ENCODE results near the gene FPR2. TPM values are rescaled to one million over a fixed set of nuclear protein-coding genes. Genes with fewer than 3 reads are reported as not detected.

The FPR2 gene
- total and polyA plus RNA-seq, 10 of the 15 experiments (the other 5 are each of a cell fraction or from before 2014, with no cell fraction given): not detected

DNA sequence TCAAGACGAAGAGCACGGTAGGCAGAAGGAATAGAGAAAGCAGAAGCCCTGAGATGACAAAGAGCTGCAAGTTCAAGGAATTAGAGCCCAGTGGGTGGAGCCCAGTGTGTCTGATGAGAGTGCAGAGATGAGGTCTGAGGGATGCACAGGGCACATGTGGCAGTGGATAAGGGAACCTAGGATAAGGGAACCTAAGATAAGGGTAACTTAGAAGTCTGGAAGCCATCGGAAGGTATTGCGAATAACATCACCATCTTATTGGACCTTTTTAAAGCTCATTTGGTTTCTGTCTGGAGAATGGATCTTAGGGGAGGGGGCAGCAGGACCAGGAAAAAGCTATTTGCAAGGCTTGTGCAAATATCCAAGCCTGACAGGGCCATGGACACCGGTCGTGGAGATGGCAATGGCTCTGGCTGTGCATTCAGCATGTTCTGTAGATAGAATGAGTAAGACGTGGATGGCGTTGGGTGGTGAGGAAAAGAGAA is 35.3 kb downstream of the FPR2 start (continued):
- TF ChIP-seq MEF2B (IDR thresholded peaks at IDR 0.05; ENCODE audit: partially characterized antibody, poor library complexity, severe bottlenecking) (no peak), CREB1 (IDR thresholded peaks at IDR 0.05; ENCODE audit: low read depth) (no peak)
- TF ChIP-seq, protein P1, sequence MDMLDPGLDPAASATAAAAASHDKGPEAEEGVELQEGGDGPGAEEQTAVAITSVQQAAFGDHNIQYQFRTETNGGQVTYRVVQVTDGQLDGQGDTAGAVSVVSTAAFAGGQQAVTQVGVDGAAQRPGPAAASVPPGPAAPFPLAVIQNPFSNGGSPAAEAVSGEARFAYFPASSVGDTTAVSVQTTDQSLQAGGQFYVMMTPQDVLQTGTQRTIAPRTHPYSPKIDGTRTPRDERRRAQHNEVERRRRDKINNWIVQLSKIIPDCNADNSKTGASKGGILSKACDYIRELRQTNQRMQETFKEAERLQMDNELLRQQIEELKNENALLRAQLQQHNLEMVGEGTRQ (IDR thresholded peaks at IDR 0.05; ENCODE audit: borderline replicate concordance, low read depth, low read length): no peak

DNA sequence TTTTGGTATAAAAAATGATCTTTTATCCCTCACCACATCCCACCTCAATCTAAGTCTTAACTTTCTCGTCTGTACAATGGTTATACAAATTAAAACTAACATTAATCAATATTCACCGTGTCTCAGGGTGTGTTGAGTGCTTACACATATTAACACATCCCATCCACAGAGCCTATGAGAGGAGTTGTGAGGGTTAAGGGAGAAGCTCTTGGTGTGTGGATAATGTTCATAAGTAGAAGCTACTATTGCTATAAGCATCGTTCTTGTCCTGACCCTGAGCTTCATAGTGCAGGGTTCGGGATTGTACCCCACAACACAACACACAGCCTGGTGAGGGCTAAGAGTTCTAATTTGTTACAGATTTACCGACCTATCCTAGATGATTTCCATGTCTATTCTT is 36.5 kb downstream of the FPR2 start:
- in situ Hi-C loops (cut with MboI) (no loop called here), intact Hi-C loops (cut with micrococcal nuclease; ENCODE audit: unreplicated experiment) (no loop called here)
- BruUV-seq (replicated peaks): no TSS peak
- Histone ChIP-seq H2AFZ (ENCODE audit: control insufficient read depth, low read depth, low read length) (no peak overlapping the region), H3K9me3 (replicated peaks; ENCODE audit: control insufficient read depth, insufficient read depth, low read length) (no peaks in the 10 kb centered on the region; the same call in 2 of the 3 replicates), H3K27ac (ENCODE audit: control insufficient read depth, insufficient read depth) (no peak overlapping the region), H3K27me3 (replicated peaks in 1 of 2; ENCODE audit: control insufficient read depth in 2 of 2, insufficient read depth in 2 of 2, low read length in 1 of 2) (no peaks in the 10 kb centered on the region), H3K4me1 (ENCODE audit: control insufficient read depth, insufficient read depth, low read length) (no peaks in the 10 kb centered on the region), H3K79me2 (ENCODE audit: control insufficient read depth, insufficient read depth, low read length) (no peaks in the 10 kb centered on the region), H3K4me2 (ENCODE audit: control insufficient read depth, insufficient read depth) (no peak overlapping the region), H4K20me1 (ENCODE audit: control insufficient read depth, insufficient read depth) (no peaks in the 10 kb centered on the region), H3K9ac (ENCODE audit: control insufficient read depth, insufficient read depth, low read length) (no peak overlapping the region), H3K4me3 (no peak overlapping the region), H3K36me3 (ENCODE audit: control insufficient read depth in 2 of 2, insufficient read depth in 2 of 2, low read length in 1 of 2) (no peaks in the 10 kb centered on the region)
- ChIA-PET RAD21 (ENCODE audit: unreplicated experiment) (no interaction called here), POLR2A (no interaction called here), CTCF (no interaction called here), SMC1A (ENCODE audit: uncharacterized antibody, unreplicated experiment) (no interaction called here)
- DNase-seq (ENCODE audit: low read depth, low spot score): no peak
- no peak for FAIRE-seq
- ATAC-seq: no peak
- 0% methylated on average over 5 of the region's 5 CpGs for WGBS (ENCODE audit: insufficient coverage, insufficient replicate concordance, low lambda C conversion rate, missing lambda C conversion rate)
- TF ChIP-seq, protein P2, sequence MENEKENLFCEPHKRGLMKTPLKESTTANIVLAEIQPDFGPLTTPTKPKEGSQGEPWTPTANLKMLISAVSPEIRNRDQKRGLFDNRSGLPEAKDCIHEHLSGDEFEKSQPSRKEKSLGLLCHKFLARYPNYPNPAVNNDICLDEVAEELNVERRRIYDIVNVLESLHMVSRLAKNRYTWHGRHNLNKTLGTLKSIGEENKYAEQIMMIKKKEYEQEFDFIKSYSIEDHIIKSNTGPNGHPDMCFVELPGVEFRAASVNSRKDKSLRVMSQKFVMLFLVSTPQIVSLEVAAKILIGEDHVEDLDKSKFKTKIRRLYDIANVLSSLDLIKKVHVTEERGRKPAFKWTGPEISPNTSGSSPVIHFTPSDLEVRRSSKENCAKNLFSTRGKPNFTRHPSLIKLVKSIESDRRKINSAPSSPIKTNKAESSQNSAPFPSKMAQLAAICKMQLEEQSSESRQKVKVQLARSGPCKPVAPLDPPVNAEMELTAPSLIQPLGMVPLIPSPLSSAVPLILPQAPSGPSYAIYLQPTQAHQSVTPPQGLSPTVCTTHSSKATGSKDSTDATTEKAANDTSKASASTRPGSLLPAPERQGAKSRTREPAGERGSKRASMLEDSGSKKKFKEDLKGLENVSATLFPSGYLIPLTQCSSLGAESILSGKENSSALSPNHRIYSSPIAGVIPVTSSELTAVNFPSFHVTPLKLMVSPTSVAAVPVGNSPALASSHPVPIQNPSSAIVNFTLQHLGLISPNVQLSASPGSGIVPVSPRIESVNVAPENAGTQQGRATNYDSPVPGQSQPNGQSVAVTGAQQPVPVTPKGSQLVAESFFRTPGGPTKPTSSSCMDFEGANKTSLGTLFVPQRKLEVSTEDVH (IDR thresholded peaks at IDR 0.05; ENCODE audit: low read depth, partially characterized antibody): no peak
- no peak for TF ChIP-seq PAX8 (IDR thresholded peaks at IDR 0.05)
- TF ChIP-seq NFXL1 (IDR thresholded peaks at IDR 0.05; ENCODE audit: borderline replicate concordance): no peak
- TF ChIP-seq YY1 (IDR thresholded peaks at IDR 0.05; ENCODE audit: low read depth, low read length): no peak
- TF ChIP-seq, protein P3, sequence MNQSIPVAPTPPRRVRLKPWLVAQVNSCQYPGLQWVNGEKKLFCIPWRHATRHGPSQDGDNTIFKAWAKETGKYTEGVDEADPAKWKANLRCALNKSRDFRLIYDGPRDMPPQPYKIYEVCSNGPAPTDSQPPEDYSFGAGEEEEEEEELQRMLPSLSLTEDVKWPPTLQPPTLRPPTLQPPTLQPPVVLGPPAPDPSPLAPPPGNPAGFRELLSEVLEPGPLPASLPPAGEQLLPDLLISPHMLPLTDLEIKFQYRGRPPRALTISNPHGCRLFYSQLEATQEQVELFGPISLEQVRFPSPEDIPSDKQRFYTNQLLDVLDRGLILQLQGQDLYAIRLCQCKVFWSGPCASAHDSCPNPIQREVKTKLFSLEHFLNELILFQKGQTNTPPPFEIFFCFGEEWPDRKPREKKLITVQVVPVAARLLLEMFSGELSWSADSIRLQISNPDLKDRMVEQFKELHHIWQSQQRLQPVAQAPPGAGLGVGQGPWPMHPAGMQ (IDR thresholded peaks at IDR 0.05; ENCODE audit: borderline replicate concordance): no peak
- no peak for TF ChIP-seq SREBF2 (IDR thresholded peaks at IDR 0.05; ENCODE audit: low read length)
- TF ChIP-seq, protein P4, sequence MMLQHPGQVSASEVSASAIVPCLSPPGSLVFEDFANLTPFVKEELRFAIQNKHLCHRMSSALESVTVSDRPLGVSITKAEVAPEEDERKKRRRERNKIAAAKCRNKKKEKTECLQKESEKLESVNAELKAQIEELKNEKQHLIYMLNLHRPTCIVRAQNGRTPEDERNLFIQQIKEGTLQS (IDR thresholded peaks at IDR 0.05; ENCODE audit: borderline replicate concordance, extremely low read depth, low read depth, low read length): no peak
- TF ChIP-seq, protein P5, sequence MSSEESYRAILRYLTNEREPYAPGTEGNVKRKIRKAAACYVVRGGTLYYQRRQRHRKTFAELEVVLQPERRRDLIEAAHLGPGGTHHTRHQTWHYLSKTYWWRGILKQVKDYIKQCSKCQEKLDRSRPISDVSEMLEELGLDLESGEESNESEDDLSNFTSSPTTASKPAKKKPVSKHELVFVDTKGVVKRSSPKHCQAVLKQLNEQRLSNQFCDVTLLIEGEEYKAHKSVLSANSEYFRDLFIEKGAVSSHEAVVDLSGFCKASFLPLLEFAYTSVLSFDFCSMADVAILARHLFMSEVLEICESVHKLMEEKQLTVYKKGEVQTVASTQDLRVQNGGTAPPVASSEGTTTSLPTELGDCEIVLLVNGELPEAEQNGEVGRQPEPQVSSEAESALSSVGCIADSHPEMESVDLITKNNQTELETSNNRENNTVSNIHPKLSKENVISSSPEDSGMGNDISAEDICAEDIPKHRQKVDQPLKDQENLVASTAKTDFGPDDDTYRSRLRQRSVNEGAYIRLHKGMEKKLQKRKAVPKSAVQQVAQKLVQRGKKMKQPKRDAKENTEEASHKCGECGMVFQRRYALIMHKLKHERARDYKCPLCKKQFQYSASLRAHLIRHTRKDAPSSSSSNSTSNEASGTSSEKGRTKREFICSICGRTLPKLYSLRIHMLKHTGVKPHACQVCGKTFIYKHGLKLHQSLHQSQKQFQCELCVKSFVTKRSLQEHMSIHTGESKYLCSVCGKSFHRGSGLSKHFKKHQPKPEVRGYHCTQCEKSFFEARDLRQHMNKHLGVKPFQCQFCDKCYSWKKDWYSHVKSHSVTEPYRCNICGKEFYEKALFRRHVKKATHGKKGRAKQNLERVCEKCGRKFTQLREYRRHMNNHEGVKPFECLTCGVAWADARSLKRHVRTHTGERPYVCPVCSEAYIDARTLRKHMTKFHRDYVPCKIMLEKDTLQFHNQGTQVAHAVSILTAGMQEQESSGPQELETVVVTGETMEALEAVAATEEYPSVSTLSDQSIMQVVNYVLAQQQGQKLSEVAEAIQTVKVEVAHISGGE (CRISPR knock-in tag; IDR thresholded peaks at IDR 0.05): no peak

All from GM12878 (cell line).